Thoracic aorta (tissue), 2 donors: ENCODE data around the gene PPP1R14B. TPM values are rescaled to one million over a fixed set of nuclear protein-coding genes. Genes with fewer than 3 reads are reported as not detected.

Source experiments
- ATAC-seq: fragments of 150-250 bp; one replicate; pipeline ENCODE4 v1.8.0; 2017; ENCODE audit warnings: low read depth; ENCODE audit not compliant: insufficient number of reproducible peaks, low FRiP score
- DNase-seq: peaks from one replicate; pipeline ENCODE4 v3.0.0-alpha.2; 2020; ENCODE audit warnings: low spot score
- H3K27ac ChIP-seq, 2 donors: fragments of 200-600 bp; sonication (generic); 1 replicate in 1 of 2; 2 replicates in 1 of 2; pipeline ENCODE4 v1.5.1; 2016; ENCODE audit warnings: mild to moderate bottlenecking in 2 of 2, moderate library complexity in 2 of 2
- H3K27me3 ChIP-seq: fragments of 200-600 bp; sonication (generic); replicated peaks from 2 replicates; pipeline ENCODE4 v1.6.0; 2016; ENCODE audit warnings: mild to moderate bottlenecking; ENCODE audit not compliant: insufficient read depth
- H3K36me3 ChIP-seq: fragments of 200-600 bp; sonication (generic); one replicate; pipeline ENCODE4 v1.5.1; 2016
- H3K4me1 ChIP-seq, 2 donors: fragments of 200-600 bp; sonication (generic); 1 replicate in 1 of 2; 2 replicates in 1 of 2; pipeline versions ENCODE4 v1.5.1 to v1.6.0; 2016; ENCODE audit warnings: low read depth in 2 of 2, mild to moderate bottlenecking in 1 of 2; ENCODE audit not compliant: control insufficient read depth in 1 of 2
- H3K4me3 ChIP-seq: fragments of 200-600 bp; sonication (generic); 2 replicates; pipeline ENCODE4 v1.5.1; 2016; ENCODE audit warnings: mild to moderate bottlenecking
- H3K9me3 ChIP-seq: fragments of 200-600 bp; sonication (generic); 2 replicates; pipeline ENCODE4 v1.5.1; 2016
- CTCF ChIP-seq: fragments of 200-600 bp; sonication (generic); IDR thresholded peaks from one replicate; pipeline ENCODE4 v1.5.1; 2019; ENCODE audit warnings: antibody characterized with exemption
- total RNA-seq, 2 donors: library from RNA; depleted of rRNA; stranded (reverse); fragments of >200 nt; gene quantifications; one replicate each; pipeline versions ENCODE4 v1.1.0 to v1.2.3, GENCODE V29; 2016

Gene PPP1R14B
- total RNA-seq, 2 donors from 2014 or later = 75.3 to 122 TPM

- no peaks in the 10 kb centered on the region for H3K9me3 ChIP-seq
- no peak for TF ChIP-seq CTCF
Observed at GRCh38 chr11:64222651-64223000, 24.1 kb downstream of the PPP1R14B start.

GRCh38 chr11:64220798-64221197 is 25.9 kb downstream of the PPP1R14B start:
- DNase-seq (no peak), ATAC-seq (no peak)
- Histone ChIP-seq H3K27me3 (no peaks in the 10 kb centered on the region), H3K27ac (no peak overlapping the region), H3K4me3 (no peak overlapping the region), H3K9me3 (no peaks in the 10 kb centered on the region), H3K4me1 (peaks cover 0 to 12% of the 10 kb centered on the region in 2 donors), H3K36me3 (peaks cover 3% of the 10 kb centered on the region)
- no peak for TF ChIP-seq CTCF

More at GRCh38 chr11:64222651-64223000, 24.1 kb downstream of the PPP1R14B start:
- ATAC-seq (no peak), DNase-seq (no peak)
- peaks cover 3% of the 10 kb centered on the region for H3K36me3 ChIP-seq
- H3K27me3 ChIP-seq = no peaks in the 10 kb centered on the region
- peaks cover 3 to 24% of the 10 kb centered on the region in 2 donors for H3K4me1 ChIP-seq
- H3K4me3 ChIP-seq = no peak overlapping the region
- H3K27ac ChIP-seq = no peak overlapping the region

- H3K27ac ChIP-seq = no peak overlapping the region
- no peak for TF ChIP-seq CTCF
- peaks cover 3% of the 10 kb centered on the region for H3K36me3 ChIP-seq
- H3K9me3 ChIP-seq = no peaks in the 10 kb centered on the region
- H3K27me3 ChIP-seq = no peaks in the 10 kb centered on the region
- H3K4me3 ChIP-seq = no peak overlapping the region
- ATAC-seq (no peak), DNase-seq (no peak)
- peaks cover 0 to 7% of the 10 kb centered on the region in 2 donors for H3K4me1 ChIP-seq
Observed at GRCh38 chr11:64220271-64220670, 26.5 kb downstream of the PPP1R14B start.

GRCh38 chr11:64219755-64220154 is 27.0 kb downstream of the PPP1R14B start:
- Histone ChIP-seq H3K27ac (no peak overlapping the region), H3K27me3 (no peaks in the 10 kb centered on the region), H3K9me3 (no peaks in the 10 kb centered on the region), H3K36me3 (peaks cover 3% of the 10 kb centered on the region), H3K4me3 (no peak overlapping the region), H3K4me1 (peaks cover 0 to 2% of the 10 kb centered on the region in 2 donors)
- no peak for TF ChIP-seq CTCF
- no peak for DNase-seq
- ATAC-seq = no peak

GRCh38 chr11:64219354-64219684 is 27.4 kb downstream of the PPP1R14B start:
- no peak overlapping the region for H3K27ac ChIP-seq
- H3K27me3 ChIP-seq = no peaks in the 10 kb centered on the region
- DNase-seq (no peak), ATAC-seq (no peak)
- no peaks in the 10 kb centered on the region for H3K4me1 ChIP-seq
- TF ChIP-seq CTCF = no peak
- no peak overlapping the region for H3K4me3 ChIP-seq
- H3K9me3 ChIP-seq = no peaks in the 10 kb centered on the region
- peaks cover 3% of the 10 kb centered on the region for H3K36me3 ChIP-seq
